NCI-H1436 (cell line): ENCODE measurements around the gene THAP11.
"Not testable (repeated sequence)": the region's sequence is repeated elsewhere in the genome, so short reads cannot be mapped to it uniquely, and the experiment has no call there.

Experiments used
- DNase-seq: peaks from one replicate; lab custom pipeline; 2025; lab: John Stamatoyannopoulos, UW

The THAP11 gene

DNA sequence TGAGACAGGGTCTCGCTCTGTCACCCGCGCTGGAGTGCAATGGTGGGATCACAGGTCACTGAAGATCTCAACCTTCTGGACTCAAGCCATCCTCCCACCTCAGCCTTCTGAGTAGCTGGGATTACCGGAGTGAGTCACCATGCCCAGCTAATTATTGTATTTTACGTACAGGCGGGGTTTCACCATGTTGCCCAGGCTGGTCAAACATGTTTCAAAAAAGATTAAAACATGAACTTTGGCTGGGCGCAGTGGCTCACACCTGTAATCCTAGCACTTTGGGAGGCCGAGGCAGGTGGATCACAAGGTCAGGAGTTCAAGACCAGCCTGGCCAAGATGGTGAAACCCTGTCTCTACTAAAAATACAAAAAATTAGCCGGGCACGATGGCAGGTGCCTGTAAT lies 4.9 kb upstream of the THAP11 start:
- DNase-seq: not testable (repeated sequence)

DNA sequence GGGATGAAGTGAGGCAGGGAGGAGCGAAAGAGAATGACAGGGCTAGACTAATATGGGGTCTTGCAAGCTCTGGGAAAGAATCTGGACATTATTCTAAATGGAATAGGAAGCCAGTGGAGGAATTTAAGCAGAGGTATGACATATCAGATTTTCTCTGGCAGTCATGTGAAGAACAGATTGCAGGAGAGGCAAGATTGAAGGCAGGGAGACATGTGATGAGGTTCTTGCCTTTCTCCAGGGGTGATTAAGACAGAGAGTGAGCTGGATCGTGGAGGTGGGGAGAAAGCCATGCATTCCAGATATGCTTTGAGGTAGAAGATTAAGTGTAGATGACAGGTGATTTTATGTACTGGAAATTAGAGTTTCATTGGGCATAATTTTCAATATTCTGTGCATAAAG lies 4.3 kb upstream of the THAP11 start:
- no peak for DNase-seq

DNA sequence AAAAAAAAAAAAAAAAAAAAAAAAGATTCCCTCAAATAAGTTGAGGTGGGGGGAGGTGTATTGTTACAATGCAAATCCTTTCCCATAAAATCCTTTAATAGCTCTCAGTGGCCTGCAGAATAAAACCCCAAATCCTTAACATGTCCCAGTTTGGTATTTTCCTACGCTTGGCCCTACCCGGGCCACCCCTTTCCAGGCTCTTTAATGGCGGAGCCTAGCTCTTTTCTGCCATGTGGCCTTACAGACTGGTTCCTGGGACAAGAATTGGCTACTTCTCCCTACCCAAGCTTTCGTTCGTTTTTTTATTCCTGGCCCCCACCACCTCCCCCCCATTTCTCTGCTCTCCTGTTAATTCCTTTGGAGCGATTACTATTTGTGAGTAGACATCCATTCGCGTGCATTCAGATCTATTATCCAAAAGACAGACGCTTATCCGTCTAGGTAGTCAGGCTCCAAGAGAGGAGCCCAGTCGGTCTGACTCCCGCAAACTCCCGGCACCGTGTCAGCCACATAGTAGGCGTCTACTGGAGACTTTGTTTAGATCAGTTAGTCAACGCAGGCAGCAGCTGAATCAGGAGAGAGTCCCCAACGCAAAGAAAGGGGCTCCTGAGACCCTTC lies 813 bp upstream of the THAP11 start:
- DNase-seq: no peak

DNA sequence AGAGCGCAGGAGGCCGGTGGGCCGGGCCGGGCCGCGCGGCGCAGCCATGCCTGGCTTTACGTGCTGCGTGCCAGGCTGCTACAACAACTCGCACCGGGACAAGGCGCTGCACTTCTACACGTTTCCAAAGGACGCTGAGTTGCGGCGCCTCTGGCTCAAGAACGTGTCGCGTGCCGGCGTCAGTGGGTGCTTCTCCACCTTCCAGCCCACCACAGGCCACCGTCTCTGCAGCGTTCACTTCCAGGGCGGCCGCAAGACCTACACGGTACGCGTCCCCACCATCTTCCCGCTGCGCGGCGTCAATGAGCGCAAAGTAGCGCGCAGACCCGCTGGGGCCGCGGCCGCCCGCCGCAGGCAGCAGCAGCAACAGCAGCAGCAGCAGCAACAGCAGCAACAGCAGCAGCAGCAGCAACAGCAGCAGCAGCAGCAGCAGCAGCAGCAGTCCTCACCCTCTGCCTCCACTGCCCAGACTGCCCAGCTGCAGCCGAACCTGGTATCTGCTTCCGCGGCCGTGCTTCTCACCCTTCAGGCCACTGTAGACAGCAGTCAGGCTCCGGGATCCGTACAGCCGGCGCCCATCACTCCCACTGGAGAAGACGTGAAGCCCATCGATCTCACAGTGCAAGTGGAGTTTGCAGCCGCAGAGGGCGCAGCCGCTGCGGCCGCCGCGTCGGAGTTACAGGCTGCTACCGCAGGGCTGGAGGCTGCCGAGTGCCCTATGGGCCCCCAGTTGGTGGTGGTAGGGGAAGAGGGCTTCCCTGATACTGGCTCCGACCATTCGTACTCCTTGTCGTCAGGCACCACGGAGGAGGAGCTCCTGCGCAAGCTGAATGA lies 606 bp downstream of the THAP11 start:
- peak; percentile 34 for DNase-seq

DNA sequence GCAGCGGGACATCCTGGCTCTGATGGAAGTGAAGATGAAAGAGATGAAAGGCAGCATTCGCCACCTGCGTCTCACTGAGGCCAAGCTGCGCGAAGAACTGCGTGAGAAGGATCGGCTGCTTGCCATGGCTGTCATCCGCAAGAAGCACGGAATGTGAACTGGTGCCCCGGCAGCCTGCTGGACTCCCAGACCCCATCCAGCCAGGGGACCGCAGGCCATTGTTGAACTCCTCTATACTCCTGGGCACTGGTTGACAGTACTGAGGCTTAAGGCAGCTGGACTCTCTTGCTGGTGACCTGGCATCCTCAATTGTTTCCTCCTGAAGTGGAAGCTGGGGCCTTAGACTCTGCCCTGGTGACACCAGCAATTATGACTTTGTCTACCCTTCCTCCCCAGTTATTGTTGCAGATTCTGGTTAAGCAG lies 1.2 kb downstream of the THAP11 start:
- no peak for DNase-seq

GRCh38 chr16:67844497-67844896 lies 2.4 kb downstream of the THAP11 start:
- DNase-seq: no peak

- DNase-seq: no peak
Observed at GRCh38 chr16:67845291-67846062, 3.4 kb downstream of the THAP11 start.

- no peak for DNase-seq
Observed at GRCh38 chr16:67846063-67846319, 3.9 kb downstream of the THAP11 start.

DNA sequence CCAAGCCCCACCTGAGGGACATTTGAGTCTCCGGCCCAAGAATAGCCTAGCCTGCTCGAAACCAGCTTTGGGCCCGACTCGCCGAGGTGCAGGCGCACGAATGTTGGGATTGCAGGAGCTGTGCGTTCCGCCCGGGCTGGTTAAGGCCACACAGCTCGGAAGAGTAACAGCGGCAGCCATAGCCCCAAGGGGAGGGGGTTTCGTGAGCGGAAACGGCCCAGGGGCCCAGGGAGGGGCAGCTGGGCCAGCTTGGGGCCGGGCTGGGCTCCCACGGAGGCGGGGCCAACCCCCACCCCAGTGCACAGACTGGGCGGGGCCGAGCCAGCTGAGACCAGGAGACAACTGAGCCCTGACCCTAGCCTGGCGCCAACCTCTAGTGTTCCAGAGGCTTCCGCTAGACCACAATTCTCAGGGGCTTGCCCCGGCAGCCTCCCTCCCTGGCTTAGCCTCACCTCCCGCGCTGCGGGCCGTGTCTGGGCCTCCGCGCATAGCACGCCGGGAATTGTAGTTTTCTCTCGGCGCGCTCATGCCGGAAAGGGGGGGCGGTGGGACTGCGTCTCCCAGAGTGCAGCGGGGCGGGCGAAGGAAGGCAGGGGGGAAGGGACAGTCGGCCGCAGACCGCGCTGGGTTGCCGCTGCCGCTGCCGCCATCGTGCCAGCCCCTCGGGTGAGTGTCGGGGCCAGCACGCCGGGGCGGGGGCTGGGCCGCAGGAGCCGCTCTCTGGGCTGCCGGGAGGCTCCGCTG lies 4.4 kb downstream of the THAP11 start, which contains the start of gene NUTF2:
Gene NUTF2, plus strand, starts transcription at position 614 of the 744 bp plus-strand sequence. CDS start 18,198 bp downstream, outside the sequence.
- DNase-seq: peak; percentile 93

DNA sequence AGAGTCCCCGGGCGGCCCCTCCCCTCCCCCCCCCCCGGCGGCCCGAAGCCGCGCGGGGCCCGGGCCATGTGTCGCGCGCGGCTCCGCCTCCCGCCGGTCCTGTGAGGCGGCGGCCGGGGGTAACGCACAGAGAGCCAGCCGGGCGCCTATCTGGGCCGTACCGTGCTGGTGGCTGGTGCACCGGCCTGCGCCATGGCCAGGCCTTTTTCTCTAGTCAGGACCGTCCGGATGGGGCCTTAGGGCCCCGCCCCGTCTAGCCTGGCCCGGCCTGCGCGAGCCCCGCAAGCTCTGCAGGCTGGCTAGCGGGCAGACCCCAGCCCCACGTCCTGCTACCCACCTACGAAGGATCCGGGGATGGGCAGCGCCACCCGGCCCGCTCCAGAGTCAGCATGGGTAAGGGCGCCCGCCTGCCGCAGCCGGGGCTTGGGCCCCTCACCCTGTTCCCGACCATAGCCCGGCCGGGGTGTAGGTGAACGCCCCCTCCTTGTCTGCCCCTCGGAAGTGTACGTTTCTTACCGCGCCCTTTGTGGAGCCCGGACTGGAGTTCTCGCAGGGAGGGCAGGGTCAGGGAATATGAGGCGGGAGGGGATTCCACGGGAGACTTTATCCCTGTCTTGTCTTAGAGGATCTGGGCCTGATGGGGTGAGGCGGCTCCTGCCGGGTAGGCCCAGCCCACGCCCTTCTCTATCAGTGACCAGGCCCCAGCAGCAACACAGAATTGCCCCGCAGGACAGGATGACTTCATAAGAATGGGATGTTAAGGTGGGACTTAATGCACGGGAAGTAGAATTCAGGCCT lies 5.1 kb downstream of the THAP11 start, which contains the start of gene CENPT:
Gene CENPT, minus strand, starts transcription at position 630 of the 798 bp plus-strand sequence. CDS start 13,834 bp downstream, outside the sequence.
- DNase-seq: peak; percentile 66

GRCh38 chr16:67848118-67848517 lies 6.0 kb downstream of the THAP11 start:
- no peak for DNase-seq

DNA sequence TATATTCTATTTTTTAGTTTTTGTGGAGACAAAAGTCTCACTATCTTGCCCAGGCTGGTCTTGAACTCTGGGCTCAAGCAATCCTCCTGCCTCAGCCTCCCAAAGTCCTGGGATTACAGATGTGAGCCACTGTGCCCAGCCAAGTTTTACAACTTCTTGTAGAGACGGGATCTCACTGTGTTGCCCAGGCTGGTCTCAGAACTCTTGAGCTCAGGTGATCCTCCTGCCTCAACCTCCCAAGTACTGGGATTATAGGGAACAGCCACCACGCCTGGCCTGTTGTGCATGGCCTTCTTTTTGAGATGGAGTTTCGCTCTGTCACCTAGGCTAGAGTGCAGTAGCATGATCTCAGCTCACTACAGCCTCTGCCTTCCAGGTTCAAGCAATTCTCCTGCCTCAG lies 11.6 kb downstream of the THAP11 start:
- DNase-seq: no peak

DNA sequence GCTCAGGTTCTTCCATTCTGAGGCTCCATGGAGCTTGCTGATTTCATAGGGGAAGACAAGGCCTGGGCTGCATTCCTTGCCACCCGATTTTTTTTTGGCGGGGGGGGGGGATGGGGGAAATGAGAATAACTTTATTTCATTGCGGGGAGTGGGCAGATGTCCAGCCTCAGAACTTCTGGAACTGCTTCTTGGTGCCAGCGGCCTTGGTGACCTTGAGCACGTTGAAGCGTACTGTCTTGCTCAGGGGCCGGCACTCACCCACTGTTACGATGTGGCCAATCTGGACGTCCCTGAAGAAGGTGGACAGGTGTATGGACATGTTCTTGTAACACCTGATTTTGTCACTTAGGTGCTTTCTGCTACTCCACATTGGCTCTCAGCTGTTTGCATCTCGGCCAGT lies 13.7 kb downstream of the THAP11 start:
- DNase-seq: no peak

DNA sequence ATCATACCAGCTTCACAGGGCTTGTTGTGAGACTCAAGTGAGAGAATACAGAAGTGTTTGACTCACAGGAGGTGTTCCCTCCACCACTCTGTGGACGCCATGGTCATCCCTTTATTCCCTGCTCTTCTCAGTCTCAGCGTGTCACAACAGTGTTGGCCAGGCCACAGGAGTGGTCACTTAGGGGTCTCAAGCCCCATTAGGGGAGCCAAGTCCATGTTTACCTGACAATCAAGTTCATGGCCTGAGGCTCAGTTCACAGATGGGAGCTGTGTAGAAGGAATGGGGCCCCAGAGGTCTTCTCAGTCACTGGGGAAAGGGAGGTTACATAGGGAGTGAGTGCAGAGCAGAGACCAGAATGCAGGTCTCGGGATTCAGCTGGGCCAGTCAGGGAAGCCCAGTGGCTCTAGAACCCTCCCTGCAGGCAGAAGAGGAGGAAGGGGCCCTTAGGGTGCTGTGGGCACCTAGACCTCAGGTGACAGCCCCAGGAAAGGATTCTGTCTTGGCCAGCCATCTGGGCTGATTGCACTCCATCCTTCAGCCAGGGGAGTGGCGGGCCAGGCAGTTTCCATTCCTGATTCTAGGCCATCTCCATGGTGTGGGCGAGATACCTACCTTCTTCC lies 14.9 kb downstream of the THAP11 start:
- DNase-seq: no peak

- DNase-seq: peak; percentile 40
Observed at GRCh38 chr16:67857547-67858233, 15.6 kb downstream of the THAP11 start.

DNA sequence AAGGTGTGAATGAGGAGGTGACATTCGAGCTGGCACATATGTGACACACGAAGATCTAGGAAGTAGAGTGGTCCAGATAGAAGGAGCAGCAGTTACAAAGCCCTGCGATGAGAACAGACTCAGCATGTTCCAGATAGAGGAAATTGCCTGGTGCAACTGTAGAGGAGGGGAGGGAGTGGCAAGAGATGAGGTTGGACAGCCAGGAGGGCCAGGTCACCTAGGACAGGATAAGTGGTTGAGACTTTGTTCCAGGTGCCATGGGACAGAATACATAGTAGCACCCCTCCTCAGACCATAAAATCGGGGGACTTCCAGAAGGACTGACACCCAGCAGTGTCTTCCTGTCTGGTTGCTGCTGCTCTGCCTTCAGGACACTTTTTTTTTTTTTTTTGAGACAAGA lies 16.4 kb downstream of the THAP11 start:
- no peak for DNase-seq

DNA sequence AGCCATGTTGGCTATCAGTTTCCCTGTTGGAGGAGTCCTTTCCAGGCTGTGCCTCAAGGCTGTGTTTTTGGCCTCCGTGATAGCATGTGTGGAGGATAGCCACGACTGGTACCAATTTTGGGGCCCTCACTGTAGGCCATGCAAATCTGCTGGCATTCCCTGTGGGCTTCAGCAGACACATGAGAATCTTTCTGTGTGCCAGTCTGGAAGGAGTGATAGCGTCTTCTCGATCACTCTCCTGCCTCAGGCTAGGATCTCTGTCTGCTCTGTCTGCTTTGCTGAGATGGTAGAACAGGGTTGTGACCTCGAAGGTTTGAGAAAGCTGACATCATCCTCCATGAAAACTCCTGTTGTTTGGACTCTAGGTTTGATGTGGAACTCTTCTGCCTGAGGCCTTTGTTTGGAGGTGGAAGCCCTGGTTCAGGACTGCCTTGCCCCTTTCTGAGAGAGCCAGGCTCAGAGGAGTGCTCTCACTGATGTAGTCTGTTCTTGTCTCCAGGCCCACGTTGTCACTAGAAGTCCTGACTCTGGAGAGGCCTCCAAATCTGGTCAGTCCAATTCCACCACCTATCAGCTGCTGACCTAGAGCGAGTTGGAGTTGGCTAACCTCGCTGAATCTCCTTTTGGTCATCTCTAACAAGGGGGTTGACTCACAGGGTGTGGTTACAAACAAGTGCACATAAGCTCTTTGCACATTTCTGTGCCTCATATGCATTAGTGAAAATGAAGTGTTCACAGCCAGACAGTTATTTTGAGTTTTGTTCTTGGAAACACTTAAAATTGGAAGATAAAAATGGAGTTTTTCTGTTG lies 18.7 kb downstream of the THAP11 start:
- no peak for DNase-seq

DNA sequence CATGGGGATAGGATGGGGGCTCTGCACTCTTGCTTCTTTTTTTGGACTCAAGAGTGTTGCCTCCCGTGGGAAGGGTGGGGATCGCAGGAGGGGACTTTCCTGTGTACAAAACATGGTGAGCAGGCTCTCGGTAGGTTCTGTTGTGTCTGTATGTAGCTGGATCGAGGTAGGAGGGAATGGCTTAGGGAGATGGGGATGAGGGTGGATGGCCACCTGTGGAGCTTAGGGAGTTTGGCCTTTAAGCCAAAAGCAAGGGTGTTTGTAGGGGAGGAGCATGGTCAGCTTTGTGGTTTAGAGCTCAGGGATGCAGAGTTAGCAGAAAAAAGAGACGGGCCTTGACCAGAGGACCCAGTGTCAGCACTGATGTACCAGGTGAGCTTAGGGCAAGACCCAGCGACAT lies 19.8 kb downstream of the THAP11 start:
- DNase-seq: no peak
